ENCODE data around the gene AKR1B15. TPM values are rescaled to one million over a fixed set of nuclear protein-coding genes. Genes with fewer than 3 reads are reported as not detected.

Gene AKR1B15
- total RNA-seq, 1 experiment from 2014 or later, result not detected

- TF ChIP-seq CBX3 (IDR thresholded peaks at IDR 0.05; ENCODE audit: low read depth) (no peak), SIN3A (IDR thresholded peaks at IDR 0.05; ENCODE audit: low read depth) (no peak), POLR2A (IDR thresholded peaks at IDR 0.05; ENCODE audit: borderline replicate concordance, extremely low read depth, insufficient read depth, insufficient read length) (no peak), EZH2 (IDR thresholded peaks at IDR 0.05) (no peak), MAX (IDR thresholded peaks at IDR 0.05) (no peak), JUND (IDR thresholded peaks at IDR 0.05) (no peak), RAD21 (IDR thresholded peaks at IDR 0.05; ENCODE audit: low read depth) (no peak), ELF1 (IDR thresholded peaks at IDR 0.05; ENCODE audit: borderline replicate concordance, low read depth) (no peak), POLR2AphosphoS5 (IDR thresholded peaks at IDR 0.05; ENCODE audit: low read depth, low read length) (no peak), SRF (IDR thresholded peaks at IDR 0.05; ENCODE audit: low read depth) (no peak), FOSL1 (IDR thresholded peaks at IDR 0.05; ENCODE audit: low read depth) (no peak), ZNF274 (IDR thresholded peaks at IDR 0.05; ENCODE audit: low read depth, low read length) (no peak), CEBPB (IDR thresholded peaks at IDR 0.05; ENCODE audit: low read depth) (no peak), EZH2phosphoT487 (IDR thresholded peaks at IDR 0.05; ENCODE audit: borderline replicate concordance) (no peak), ZFX (IDR thresholded peaks at IDR 0.05) (no peak), TCF7L2 (IDR thresholded peaks at IDR 0.05; ENCODE audit: borderline replicate concordance, extremely low read depth, insufficient read depth, insufficient read length) (no peak)
- TF ChIP-seq, protein P1, sequence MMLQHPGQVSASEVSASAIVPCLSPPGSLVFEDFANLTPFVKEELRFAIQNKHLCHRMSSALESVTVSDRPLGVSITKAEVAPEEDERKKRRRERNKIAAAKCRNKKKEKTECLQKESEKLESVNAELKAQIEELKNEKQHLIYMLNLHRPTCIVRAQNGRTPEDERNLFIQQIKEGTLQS (IDR thresholded peaks at IDR 0.05), result no peak
- TF ChIP-seq, protein P2, sequence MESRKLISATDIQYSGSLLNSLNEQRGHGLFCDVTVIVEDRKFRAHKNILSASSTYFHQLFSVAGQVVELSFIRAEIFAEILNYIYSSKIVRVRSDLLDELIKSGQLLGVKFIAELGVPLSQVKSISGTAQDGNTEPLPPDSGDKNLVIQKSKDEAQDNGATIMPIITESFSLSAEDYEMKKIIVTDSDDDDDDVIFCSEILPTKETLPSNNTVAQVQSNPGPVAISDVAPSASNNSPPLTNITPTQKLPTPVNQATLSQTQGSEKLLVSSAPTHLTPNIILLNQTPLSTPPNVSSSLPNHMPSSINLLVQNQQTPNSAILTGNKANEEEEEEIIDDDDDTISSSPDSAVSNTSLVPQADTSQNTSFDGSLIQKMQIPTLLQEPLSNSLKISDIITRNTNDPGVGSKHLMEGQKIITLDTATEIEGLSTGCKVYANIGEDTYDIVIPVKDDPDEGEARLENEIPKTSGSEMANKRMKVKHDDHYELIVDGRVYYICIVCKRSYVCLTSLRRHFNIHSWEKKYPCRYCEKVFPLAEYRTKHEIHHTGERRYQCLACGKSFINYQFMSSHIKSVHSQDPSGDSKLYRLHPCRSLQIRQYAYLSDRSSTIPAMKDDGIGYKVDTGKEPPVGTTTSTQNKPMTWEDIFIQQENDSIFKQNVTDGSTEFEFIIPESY (IDR thresholded peaks at IDR 0.05; ENCODE audit: extremely low read depth, insufficient replicate concordance, low read length), result no peak
- TF ChIP-seq, protein P3, sequence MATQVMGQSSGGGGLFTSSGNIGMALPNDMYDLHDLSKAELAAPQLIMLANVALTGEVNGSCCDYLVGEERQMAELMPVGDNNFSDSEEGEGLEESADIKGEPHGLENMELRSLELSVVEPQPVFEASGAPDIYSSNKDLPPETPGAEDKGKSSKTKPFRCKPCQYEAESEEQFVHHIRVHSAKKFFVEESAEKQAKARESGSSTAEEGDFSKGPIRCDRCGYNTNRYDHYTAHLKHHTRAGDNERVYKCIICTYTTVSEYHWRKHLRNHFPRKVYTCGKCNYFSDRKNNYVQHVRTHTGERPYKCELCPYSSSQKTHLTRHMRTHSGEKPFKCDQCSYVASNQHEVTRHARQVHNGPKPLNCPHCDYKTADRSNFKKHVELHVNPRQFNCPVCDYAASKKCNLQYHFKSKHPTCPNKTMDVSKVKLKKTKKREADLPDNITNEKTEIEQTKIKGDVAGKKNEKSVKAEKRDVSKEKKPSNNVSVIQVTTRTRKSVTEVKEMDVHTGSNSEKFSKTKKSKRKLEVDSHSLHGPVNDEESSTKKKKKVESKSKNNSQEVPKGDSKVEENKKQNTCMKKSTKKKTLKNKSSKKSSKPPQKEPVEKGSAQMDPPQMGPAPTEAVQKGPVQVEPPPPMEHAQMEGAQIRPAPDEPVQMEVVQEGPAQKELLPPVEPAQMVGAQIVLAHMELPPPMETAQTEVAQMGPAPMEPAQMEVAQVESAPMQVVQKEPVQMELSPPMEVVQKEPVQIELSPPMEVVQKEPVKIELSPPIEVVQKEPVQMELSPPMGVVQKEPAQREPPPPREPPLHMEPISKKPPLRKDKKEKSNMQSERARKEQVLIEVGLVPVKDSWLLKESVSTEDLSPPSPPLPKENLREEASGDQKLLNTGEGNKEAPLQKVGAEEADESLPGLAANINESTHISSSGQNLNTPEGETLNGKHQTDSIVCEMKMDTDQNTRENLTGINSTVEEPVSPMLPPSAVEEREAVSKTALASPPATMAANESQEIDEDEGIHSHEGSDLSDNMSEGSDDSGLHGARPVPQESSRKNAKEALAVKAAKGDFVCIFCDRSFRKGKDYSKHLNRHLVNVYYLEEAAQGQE (IDR thresholded peaks at IDR 0.05; ENCODE audit: low read depth), result no peak
- TF ChIP-seq, protein P4, sequence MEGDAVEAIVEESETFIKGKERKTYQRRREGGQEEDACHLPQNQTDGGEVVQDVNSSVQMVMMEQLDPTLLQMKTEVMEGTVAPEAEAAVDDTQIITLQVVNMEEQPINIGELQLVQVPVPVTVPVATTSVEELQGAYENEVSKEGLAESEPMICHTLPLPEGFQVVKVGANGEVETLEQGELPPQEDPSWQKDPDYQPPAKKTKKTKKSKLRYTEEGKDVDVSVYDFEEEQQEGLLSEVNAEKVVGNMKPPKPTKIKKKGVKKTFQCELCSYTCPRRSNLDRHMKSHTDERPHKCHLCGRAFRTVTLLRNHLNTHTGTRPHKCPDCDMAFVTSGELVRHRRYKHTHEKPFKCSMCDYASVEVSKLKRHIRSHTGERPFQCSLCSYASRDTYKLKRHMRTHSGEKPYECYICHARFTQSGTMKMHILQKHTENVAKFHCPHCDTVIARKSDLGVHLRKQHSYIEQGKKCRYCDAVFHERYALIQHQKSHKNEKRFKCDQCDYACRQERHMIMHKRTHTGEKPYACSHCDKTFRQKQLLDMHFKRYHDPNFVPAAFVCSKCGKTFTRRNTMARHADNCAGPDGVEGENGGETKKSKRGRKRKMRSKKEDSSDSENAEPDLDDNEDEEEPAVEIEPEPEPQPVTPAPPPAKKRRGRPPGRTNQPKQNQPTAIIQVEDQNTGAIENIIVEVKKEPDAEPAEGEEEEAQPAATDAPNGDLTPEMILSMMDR (IDR thresholded peaks at IDR 0.05 in 2 of 3, conservative IDR thresholded peaks at IDR 0.05 in 1 of 3; ENCODE audit: borderline replicate concordance in 1 of 3, insufficient read depth in 1 of 3, low read depth in 2 of 3, low read length in 2 of 3), result no peak
- Histone ChIP-seq H3K27me3 (ENCODE audit: insufficient read depth, low read length) (peaks cover 12% of the 10 kb centered on the region; the same call in 1 of the 2 replicates), H3K4me3 (replicated peaks in 1 of 2; ENCODE audit: low read depth in 1 of 2, low read length in 2 of 2) (no peak overlapping the region), H3K9me2 (ENCODE audit: insufficient read depth) (no peaks in the 10 kb centered on the region), H3K4me2 (ENCODE audit: low read length) (no peak overlapping the region), H3K9ac (ENCODE audit: low read length) (no peak overlapping the region), H3K4me1 (ENCODE audit: control insufficient read depth in 1 of 2, insufficient read depth in 2 of 2, low read length in 2 of 2) (peaks cover 8 to 15% of the 10 kb centered on the region in 2 experiments; a peak in 3 of 4 replicates), H3K36me3 (ENCODE audit: control insufficient read depth in 1 of 2, insufficient read depth in 2 of 2, low read length in 2 of 2) (no peaks in the 10 kb centered on the region), H3K27ac (ENCODE audit: low read depth, low read length) (no peak overlapping the region), H3K79me2 (ENCODE audit: insufficient read depth, low read length) (no peaks in the 10 kb centered on the region), H4K20me1 (ENCODE audit: insufficient read depth) (no peaks in the 10 kb centered on the region), H2AFZ (ENCODE audit: low read depth, low read length, poor library complexity, severe bottlenecking) (no peak overlapping the region), H3K9me3 (ENCODE audit: control insufficient read depth in 1 of 2, insufficient read depth in 1 of 2, low read depth in 1 of 2, low read length in 2 of 2) (no peaks in the 10 kb centered on the region)
- no TSS peak for BruUV-seq (replicated peaks)
- ChIA-PET POLR2A (no interaction called here), CTCF (interaction anchor here (3.5 kb wide), 1 partner anchor 113 kb away, joined by 54 read pairs; no protein-coding TSS in a partner anchor), RAD21 (ENCODE audit: low non-redundant PET in 1 of 2, low total read pairs in 2 of 2, uncharacterized antibody in 2 of 2, unreplicated experiment in 2 of 2) (no interaction called here)
- ATAC-seq (no peak), DNase-seq (ENCODE audit: low read depth, low spot score) (no peak)
- intact Hi-C loops (cut with micrococcal nuclease), result no loop called here
Measured at GRCh38 chr7:134545918-134546317, 3.0 kb upstream of the AKR1B15 start.
